Mucosa of stomach (tissue), 1 donor: Measurements from ENCODE around the gene IGSF8.
A peak's percentile ranks its signal among the peaks of the same experiment; 100 is the strongest.
"Not testable (repeated sequence)": the region's sequence is repeated elsewhere in the genome, so short reads cannot be mapped to it uniquely, and the experiment has no call there.

Experiments
- H3K27me3 ChIP-seq: one replicate; pipeline ENCODE4 v1.7.0; 2013; ENCODE audit warnings: mild to moderate bottlenecking, low read length; ENCODE audit not compliant: control insufficient read depth, insufficient read depth
- H3K36me3 ChIP-seq: one replicate; pipeline ENCODE4 v1.7.0; 2013; ENCODE audit warnings: low read length; ENCODE audit not compliant: control insufficient read depth, insufficient read depth
- H3K4me1 ChIP-seq: one replicate; pipeline ENCODE4 v1.7.0; 2013; ENCODE audit warnings: mild to moderate bottlenecking, low read length; ENCODE audit not compliant: control insufficient read depth, insufficient read depth
- H3K4me3 ChIP-seq: one replicate; pipeline ENCODE4 v1.7.0; 2013; ENCODE audit warnings: low read length
- H3K9ac ChIP-seq: one replicate; pipeline ENCODE4 v1.7.0; 2013; ENCODE audit warnings: mild to moderate bottlenecking, low read length, moderate library complexity
- H3K9me3 ChIP-seq: one replicate; pipeline ENCODE4 v1.7.0; 2013; ENCODE audit warnings: mild to moderate bottlenecking, low read length, moderate library complexity; ENCODE audit not compliant: control insufficient read depth
- donor health status: Pancreatic carcinoma.

IGSF8 gene

GRCh38 chr1:160113407-160113806 is 15.0 kb upstream of the IGSF8 start:
- Histone ChIP-seq H3K9ac (no peak overlapping the region), H3K36me3 (no peaks in the 10 kb centered on the region), H3K4me1 (no peaks in the 10 kb centered on the region), H3K9me3 (no peaks in the 10 kb centered on the region), H3K4me3 (no peak overlapping the region), H3K27me3 (peaks cover 31% of the 10 kb centered on the region)

- H3K9ac ChIP-seq, result no peak overlapping the region
- H3K9me3 ChIP-seq, result no peaks in the 10 kb centered on the region
- peaks cover 31% of the 10 kb centered on the region for H3K27me3 ChIP-seq
- H3K4me1 ChIP-seq, result no peaks in the 10 kb centered on the region
- H3K36me3 ChIP-seq, result no peaks in the 10 kb centered on the region
- H3K4me3 ChIP-seq, result no peak overlapping the region
Measured at GRCh38 chr1:160112357-160112756, 13.9 kb upstream of the IGSF8 start.

GRCh38 chr1:160111462-160111861 is 13.0 kb upstream of the IGSF8 start:
- H3K4me3 ChIP-seq, H3K9me3 ChIP-seq, H3K9ac ChIP-seq, H3K36me3 ChIP-seq, H3K4me1 ChIP-seq: not testable (repeated sequence)
- peaks cover 28% of the 10 kb centered on the region for H3K27me3 ChIP-seq

- H3K4me3 ChIP-seq, result no peak overlapping the region
- peaks cover 12% of the 10 kb centered on the region for H3K27me3 ChIP-seq
- H3K4me1 ChIP-seq, result no peaks in the 10 kb centered on the region
- H3K9ac ChIP-seq, result no peak overlapping the region
- H3K36me3 ChIP-seq, result no peaks in the 10 kb centered on the region
- no peaks in the 10 kb centered on the region for H3K9me3 ChIP-seq
Measured at GRCh38 chr1:160109686-160110085, 11.3 kb upstream of the IGSF8 start.

- Histone ChIP-seq H3K9me3 (no peaks in the 10 kb centered on the region), H3K9ac (no peak overlapping the region), H3K36me3 (no peaks in the 10 kb centered on the region), H3K27me3 (peaks cover 7% of the 10 kb centered on the region), H3K4me1 (no peaks in the 10 kb centered on the region), H3K4me3 (no peak overlapping the region)
Measured at GRCh38 chr1:160108888-160109662, 10.7 kb upstream of the IGSF8 start.

GRCh38 chr1:160107512-160107911 is 9.1 kb upstream of the IGSF8 start:
- H3K9me3 ChIP-seq, result no peaks in the 10 kb centered on the region
- H3K36me3 ChIP-seq, result no peaks in the 10 kb centered on the region
- H3K4me3 ChIP-seq, result no peak overlapping the region
- no peak overlapping the region for H3K9ac ChIP-seq
- H3K4me1 ChIP-seq, result no peaks in the 10 kb centered on the region
- peaks cover 7% of the 10 kb centered on the region for H3K27me3 ChIP-seq

GRCh38 chr1:160105155-160105554 is 6.7 kb upstream of the IGSF8 start:
- Histone ChIP-seq H3K4me1 (peaks cover 16% of the 10 kb centered on the region), H3K9ac (no peak overlapping the region), H3K9me3 (no peaks in the 10 kb centered on the region), H3K36me3 (no peaks in the 10 kb centered on the region), H3K4me3 (no peak overlapping the region), H3K27me3 (peaks cover 7% of the 10 kb centered on the region)

- Histone ChIP-seq H3K9me3 (no peaks in the 10 kb centered on the region), H3K27me3 (peaks cover 5% of the 10 kb centered on the region), H3K9ac (no peak overlapping the region), H3K4me3 (no peak overlapping the region), H3K4me1 (peaks cover 18% of the 10 kb centered on the region), H3K36me3 (no peaks in the 10 kb centered on the region)
Measured at GRCh38 chr1:160104486-160104885, 6.1 kb upstream of the IGSF8 start.

GRCh38 chr1:160103658-160104408 is 5.4 kb upstream of the IGSF8 start:
- H3K27me3 ChIP-seq, result no peaks in the 10 kb centered on the region
- peaks cover 23% of the 10 kb centered on the region for H3K4me1 ChIP-seq
- H3K36me3 ChIP-seq, result no peaks in the 10 kb centered on the region
- no peak overlapping the region for H3K4me3 ChIP-seq
- H3K9me3 ChIP-seq, result no peaks in the 10 kb centered on the region
- no peak overlapping the region for H3K9ac ChIP-seq

- Histone ChIP-seq H3K27me3 (no peaks in the 10 kb centered on the region), H3K4me3 (no peak overlapping the region), H3K4me1 (peaks cover 35% of the 10 kb centered on the region), H3K36me3 (no peaks in the 10 kb centered on the region), H3K9ac (peak overlapping the region; percentile 3), H3K9me3 (no peaks in the 10 kb centered on the region)
Measured at GRCh38 chr1:160101717-160102522, 3.5 kb upstream of the IGSF8 start.

- Histone ChIP-seq H3K9ac (peak overlapping the region; percentile 8), H3K9me3 (no peaks in the 10 kb centered on the region), H3K4me3 (no peak overlapping the region), H3K4me1 (peaks cover 42% of the 10 kb centered on the region), H3K36me3 (no peaks in the 10 kb centered on the region), H3K27me3 (no peaks in the 10 kb centered on the region)
Measured at GRCh38 chr1:160101037-160101716, 2.8 kb upstream of the IGSF8 start.
